22Rv1 (cell line): ENCODE results near the gene SPATA32.

Source experiments
- H3K27ac ChIP-seq: fragments of 450-650 bp; 2 replicates; pipeline ENCODE4 v1.5.1; 2017
- CTCF ChIP-seq: fragments of 450-650 bp; IDR thresholded peaks from 2 replicates; pipeline ENCODE4 v1.5.1; 2017; ENCODE audit warnings: mild to moderate bottlenecking
- ZFX ChIP-seq: fragments of 450-650 bp; IDR thresholded peaks from 2 replicates; pipeline ENCODE4 v1.6.1; 2017; ENCODE audit warnings: antibody characterized with exemption, borderline replicate concordance

Gene SPATA32

DNA sequence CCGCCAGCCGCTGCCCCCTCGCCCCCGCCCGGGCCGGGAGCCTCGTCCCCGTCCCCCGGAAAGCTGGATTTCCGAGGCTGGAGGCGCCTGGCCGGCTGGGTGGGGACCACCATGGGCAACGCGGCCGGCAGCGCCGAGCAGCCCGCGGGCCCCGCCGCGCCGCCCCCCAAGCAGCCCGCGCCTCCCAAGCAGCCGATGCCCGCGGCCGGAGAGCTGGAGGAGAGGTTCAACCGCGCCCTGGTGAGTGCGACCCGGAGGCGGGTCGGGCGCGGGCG is 39.9 kb downstream of the SPATA32 start:
- H3K27ac ChIP-seq = no peak overlapping the region

DNA sequence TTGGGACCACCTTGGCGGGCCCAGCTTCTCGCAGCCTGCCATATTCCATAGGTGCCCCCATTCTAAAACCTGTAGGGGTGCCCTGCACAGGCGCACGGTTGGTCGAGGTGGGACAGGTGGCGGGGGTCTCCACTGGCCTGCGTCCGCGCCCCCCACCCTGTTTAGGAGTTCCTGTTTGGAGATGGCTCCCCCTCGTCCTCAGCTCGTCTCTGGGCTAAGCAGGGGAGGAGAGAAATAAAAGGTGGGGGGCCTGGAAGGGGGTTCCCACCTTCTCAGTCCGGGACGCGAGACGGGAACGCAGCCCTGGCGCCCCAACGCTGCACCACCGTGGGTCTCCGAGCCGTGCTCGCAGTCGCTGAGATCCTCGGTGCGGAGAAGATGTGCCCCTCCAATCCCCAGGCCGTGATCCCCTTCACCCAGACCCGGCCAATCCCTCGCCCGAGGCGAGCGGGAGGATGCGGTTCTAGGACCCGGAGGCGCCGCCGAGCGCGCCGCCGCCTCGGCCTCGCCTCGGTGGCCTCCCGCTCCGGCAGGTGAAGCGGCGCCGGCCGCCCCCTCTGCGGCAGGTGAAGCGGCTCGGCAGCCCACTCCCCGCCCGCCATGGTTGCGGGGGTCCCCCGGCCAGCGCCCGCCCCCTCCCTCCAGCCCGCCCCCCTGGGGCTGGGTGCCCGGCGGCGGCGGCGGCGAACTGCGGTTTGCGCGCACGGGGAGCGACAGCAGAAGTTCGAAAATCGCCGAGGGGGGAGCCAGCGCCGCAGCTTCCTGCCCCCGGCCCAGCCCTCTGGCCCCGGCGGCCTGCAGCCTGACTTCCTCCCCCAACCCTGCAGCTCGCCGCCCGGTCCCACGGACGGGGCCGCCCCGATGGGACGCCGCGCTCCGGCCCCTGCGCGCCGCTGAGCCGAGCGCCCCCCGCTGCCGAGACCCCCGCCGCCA is 40.5 kb downstream of the SPATA32 start, which contains the start of gene FMNL1:
Gene FMNL1, plus strand, starts transcription at position 805 of the 933 bp plus-strand sequence. CDS start 240 bp downstream, outside the sequence.
- peak; percentile 11; the same call in 1 of the 2 replicates for TF ChIP-seq CTCF
- TF ChIP-seq ZFX = no peak
- H3K27ac ChIP-seq = no peak within 1 kb of the TSS

More for the DNA sequence above, 39.9 kb downstream of the SPATA32 start:
- TF ChIP-seq ZFX = no peak
- TF ChIP-seq CTCF = peak; percentile 3; the same call in 1 of the 2 replicates

DNA sequence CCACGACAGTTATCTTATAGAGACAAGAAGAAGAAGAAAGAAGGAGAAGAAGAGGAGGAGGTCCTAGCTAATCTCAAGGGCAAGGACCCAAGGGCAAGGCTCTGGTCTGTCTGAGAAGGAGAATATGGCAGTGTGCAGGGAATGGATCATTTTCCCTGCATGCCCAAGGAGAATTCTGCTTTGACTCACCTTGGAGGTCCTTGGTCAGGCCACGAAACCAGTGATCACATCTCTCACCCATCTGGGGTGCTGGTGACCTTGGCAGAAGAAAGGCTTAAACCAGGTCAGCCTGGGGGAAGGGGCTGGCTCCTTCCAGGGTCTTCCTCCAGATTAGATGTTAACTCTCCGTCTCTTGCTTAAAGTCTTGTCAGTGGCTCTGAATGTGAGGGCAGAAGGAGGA is 41.8 kb downstream of the SPATA32 start:
- no peak overlapping the region for H3K27ac ChIP-seq
- TF ChIP-seq CTCF (no peak), ZFX (no peak)

GRCh38 chr17:45218895-45219661 is 42.8 kb downstream of the SPATA32 start:
- TF ChIP-seq CTCF = peak; percentile 89
- TF ChIP-seq ZFX = no peak
- H3K27ac ChIP-seq = no peak overlapping the region
